GM23338 (cell line): ENCODE measurements around the gene CCDC124. TPM values are rescaled to one million over a fixed set of nuclear protein-coding genes. Genes with fewer than 3 reads are reported as not detected.

ENCODE experiments used
- ATAC-seq: fragments of 200-7000 bp; cut with Tn5 transposase; 3 replicates; pipeline ENCODE4 v1.9.1; 2020
- DNase-seq: peaks from one replicate; pipeline ENCODE4 v3.0.0-alpha.2; 2015; ENCODE audit warnings: low spot score
- H2AFZ ChIP-seq: fragments of 200-600 bp; sonication (generic); 2 replicates; pipeline ENCODE4 v1.8.0; 2016; ENCODE audit warnings: antibody characterized with exemption, mild to moderate bottlenecking, moderate library complexity
- H3F3A ChIP-seq: fragments of 200-600 bp; sonication (generic); replicated peaks from 2 replicates; pipeline ENCODE4 v1.8.0; 2017; ENCODE audit warnings: antibody characterized with exemption, mixed run types, low read depth
- H3K27ac ChIP-seq: fragments of 200-600 bp; sonication (generic); 2 replicates; pipeline ENCODE4 v1.6.1; 2016; ENCODE audit warnings: low read depth
- H3K27me3 ChIP-seq: fragments of 200-600 bp; sonication (generic); 2 replicates; pipeline ENCODE4 v1.8.0; 2016; ENCODE audit warnings: mild to moderate bottlenecking, mixed run types, moderate library complexity; ENCODE audit not compliant: insufficient read depth
- H3K36me3 ChIP-seq: fragments of 200-600 bp; sonication (generic); 2 replicates; pipeline ENCODE4 v1.8.0; 2016; ENCODE audit warnings: mild to moderate bottlenecking; ENCODE audit not compliant: insufficient read depth
- H3K4me1 ChIP-seq: fragments of 200-600 bp; sonication (generic); 2 replicates; pipeline ENCODE4 v1.8.0; 2016; ENCODE audit warnings: mild to moderate bottlenecking, moderate library complexity; ENCODE audit not compliant: insufficient read depth
- H3K4me2 ChIP-seq: fragments of 200-600 bp; sonication (generic); 2 replicates; pipeline ENCODE4 v1.7.1; 2017; ENCODE audit warnings: mixed run types
- H3K4me3 ChIP-seq: fragments of 200-600 bp; sonication (generic); 2 replicates; pipeline ENCODE4 v1.6.1; 2016; ENCODE audit warnings: mixed run types
- H3K79me2 ChIP-seq: fragments of 200-600 bp; sonication (generic); replicated peaks from 2 replicates; pipeline ENCODE4 v1.8.0; 2017; ENCODE audit warnings: mild to moderate bottlenecking; ENCODE audit not compliant: insufficient read depth
- H3K9me2 ChIP-seq: fragments of 200-600 bp; sonication (generic); 2 replicates; pipeline ENCODE4 v1.8.0; 2017; ENCODE audit not compliant: insufficient read depth
- H4K20me1 ChIP-seq: fragments of 200-600 bp; sonication (generic); replicated peaks from 2 replicates; pipeline ENCODE4 v1.8.0; 2017; ENCODE audit warnings: mild to moderate bottlenecking; ENCODE audit not compliant: insufficient read depth
- H3K27ac Mint-ChIP-seq: 2 replicates; pipeline ENCODE4 v1.8.0; 2020; ENCODE audit warnings: inconsistent platforms, mild to moderate bottlenecking, moderate library complexity, mixed read lengths
- H3K27me3 Mint-ChIP-seq: 3 replicates; pipeline ENCODE4 v1.8.0; 2022; ENCODE audit warnings: low read depth, mild to moderate bottlenecking, moderate library complexity, mixed read lengths, inconsistent platforms; ENCODE audit not compliant: insufficient read depth, poor library complexity
- H3K36me3 Mint-ChIP-seq: 3 replicates; pipeline ENCODE4 v1.8.0; 2021; ENCODE audit warnings: low read depth, mild to moderate bottlenecking, inconsistent platforms, moderate library complexity, mixed read lengths
- H3K4me1 Mint-ChIP-seq: 3 replicates; pipeline ENCODE4 v1.8.0; 2020; ENCODE audit warnings: mild to moderate bottlenecking, inconsistent platforms, mixed read lengths
- H3K4me3 Mint-ChIP-seq: 3 replicates; pipeline ENCODE4 v1.8.0; 2021; ENCODE audit warnings: moderate library complexity, mild to moderate bottlenecking, inconsistent platforms, mixed read lengths
- H3K9me3 Mint-ChIP-seq: 3 replicates; pipeline ENCODE4 v1.8.0; 2020; ENCODE audit warnings: moderate library complexity, mild to moderate bottlenecking, inconsistent platforms, mixed read lengths
- JUNB ChIP-seq: IDR thresholded peaks from one replicate; pipeline ENCODE4 v1.6.1; 2016; ENCODE audit warnings: antibody characterized with exemption; ENCODE audit not compliant: unreplicated experiment
- NANOG ChIP-seq: IDR thresholded peaks from 2 replicates; pipeline ENCODE4 v1.6.1; 2016; ENCODE audit warnings: antibody characterized with exemption, borderline replicate concordance
- REST ChIP-seq: IDR thresholded peaks from one replicate; pipeline ENCODE4 v1.6.1; 2018; ENCODE audit warnings: antibody characterized with exemption; ENCODE audit not compliant: unreplicated experiment
- ZNF331 ChIP-seq: fragments of 250-450 bp; sonication (Bioruptor Pico); IDR thresholded peaks from 2 replicates; pipeline ENCODE4 v1.5.0; 2020; ENCODE audit warnings: low read depth, mild to moderate bottlenecking, moderate library complexity
- polyA plus RNA-seq: library from polyadenylated mRNA; unstranded; fragments of >200 nt; fragmentation: Nextera tagmentation; extraction: Ambion mirVana; gene quantifications from 2 replicates; pipeline ENCODE4 v1.2.1, GENCODE V29; 2016
- total RNA-seq: library from RNA; depleted of rRNA; stranded (reverse); fragments of >200 nt; shearing (Covaris generic); gene quantifications from 2 replicates; pipeline ENCODE4 v1.2.3, GENCODE V29; 2014
- TF ChIP-seq, protein P1 (sequence below), 2 experiments: fragments of 200-600 bp in 1 of 2; sonication (generic) in 1 of 2; conservative IDR thresholded peaks; 2 replicates each; pipeline versions ENCODE4 v1.5.1 to v1.6.1; 2016 to 2017; ENCODE audit warnings: antibody characterized with exemption in 2 of 2, low read depth in 2 of 2, mild to moderate bottlenecking in 2 of 2, moderate library complexity in 1 of 2

Gene CCDC124
- total and polyA plus RNA-seq, 2 experiments from 2014 or later: 56.0 to 182 TPM

- ATAC-seq (no peak), DNase-seq (no peak)
- Histone ChIP-seq H3K79me2 (no peaks in the 10 kb centered on the region), H2AFZ (no peak overlapping the region), H3K4me1 (peaks cover 16% of the 10 kb centered on the region; the same call in 1 of the 2 replicates), H3K36me3 (no peaks in the 10 kb centered on the region), H3K4me3 (no peak overlapping the region), H4K20me1 (no peaks in the 10 kb centered on the region), H3F3A (peaks cover 9% of the 10 kb centered on the region; the same call in 1 of the 2 replicates), H3K27me3 (peaks cover 17% of the 10 kb centered on the region), H3K9me2 (no peaks in the 10 kb centered on the region), H3K27ac (no peak overlapping the region), H3K4me2 (no peak overlapping the region)
- TF ChIP-seq REST: no peak
- no peak overlapping the region for H3K27ac Mint-ChIP-seq
- no peak overlapping the region for H3K4me3 Mint-ChIP-seq
- H3K4me1 Mint-ChIP-seq: peaks cover 19% of the 10 kb centered on the region
- H3K9me3 Mint-ChIP-seq: no peaks in the 10 kb centered on the region
- peaks cover 18% of the 10 kb centered on the region for H3K27me3 Mint-ChIP-seq
- H3K36me3 Mint-ChIP-seq: no peaks in the 10 kb centered on the region
Measured at GRCh38 chr19:17957885-17958284, 25.1 kb downstream of the CCDC124 start.

GRCh38 chr19:17963936-17964691 lies 31.3 kb downstream of the CCDC124 start:
- Histone ChIP-seq H3K27me3 (peaks cover 13% of the 10 kb centered on the region; the same call in 1 of the 2 replicates), H3K79me2 (no peaks in the 10 kb centered on the region), H3K36me3 (no peaks in the 10 kb centered on the region), H3K4me2 (no peak overlapping the region), H3K9me2 (no peaks in the 10 kb centered on the region), H4K20me1 (no peaks in the 10 kb centered on the region; the same call in 1 of the 2 replicates), H3K4me1 (peaks cover 11% of the 10 kb centered on the region; the same call in 1 of the 2 replicates), H2AFZ (no peak overlapping the region), H3K27ac (no peak overlapping the region), H3K4me3 (no peak overlapping the region), H3F3A (peaks cover 5% of the 10 kb centered on the region; the same call in 1 of the 2 replicates)
- H3K9me3 Mint-ChIP-seq: no peaks in the 10 kb centered on the region; the same call in 2 of the 3 replicates
- no peak overlapping the region for H3K4me3 Mint-ChIP-seq
- H3K27me3 Mint-ChIP-seq: peaks cover 21% of the 10 kb centered on the region
- TF ChIP-seq ZNF331: no peak
- TF ChIP-seq NANOG: no peak
- TF ChIP-seq, protein P1, sequence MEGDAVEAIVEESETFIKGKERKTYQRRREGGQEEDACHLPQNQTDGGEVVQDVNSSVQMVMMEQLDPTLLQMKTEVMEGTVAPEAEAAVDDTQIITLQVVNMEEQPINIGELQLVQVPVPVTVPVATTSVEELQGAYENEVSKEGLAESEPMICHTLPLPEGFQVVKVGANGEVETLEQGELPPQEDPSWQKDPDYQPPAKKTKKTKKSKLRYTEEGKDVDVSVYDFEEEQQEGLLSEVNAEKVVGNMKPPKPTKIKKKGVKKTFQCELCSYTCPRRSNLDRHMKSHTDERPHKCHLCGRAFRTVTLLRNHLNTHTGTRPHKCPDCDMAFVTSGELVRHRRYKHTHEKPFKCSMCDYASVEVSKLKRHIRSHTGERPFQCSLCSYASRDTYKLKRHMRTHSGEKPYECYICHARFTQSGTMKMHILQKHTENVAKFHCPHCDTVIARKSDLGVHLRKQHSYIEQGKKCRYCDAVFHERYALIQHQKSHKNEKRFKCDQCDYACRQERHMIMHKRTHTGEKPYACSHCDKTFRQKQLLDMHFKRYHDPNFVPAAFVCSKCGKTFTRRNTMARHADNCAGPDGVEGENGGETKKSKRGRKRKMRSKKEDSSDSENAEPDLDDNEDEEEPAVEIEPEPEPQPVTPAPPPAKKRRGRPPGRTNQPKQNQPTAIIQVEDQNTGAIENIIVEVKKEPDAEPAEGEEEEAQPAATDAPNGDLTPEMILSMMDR (conservative IDR thresholded peaks at IDR 0.05; ENCODE audit: low read depth in 2 of 2): no peak
- TF ChIP-seq JUNB: no peak
- no peaks in the 10 kb centered on the region for H3K36me3 Mint-ChIP-seq
- ATAC-seq (no peak), DNase-seq (no peak)
- no peak overlapping the region for H3K27ac Mint-ChIP-seq
- H3K4me1 Mint-ChIP-seq: peaks cover 17% of the 10 kb centered on the region
